H1 (cell line): ENCODE measurements around the gene DHRS13. TPM values are rescaled to one million over a fixed set of nuclear protein-coding genes. Genes with fewer than 3 reads are reported as not detected.

Experiments used
- ATF3 ChIP-seq: IDR thresholded peaks from 2 replicates; pipeline ENCODE4 v1.6.1; 2011; ENCODE audit warnings: low read depth, mild to moderate bottlenecking, low read length; ENCODE audit not compliant: insufficient read depth
- CHD7 ChIP-seq: fragments of 300-600 bp; sonication (generic); IDR thresholded peaks from 2 replicates; pipeline ENCODE4 v1.7.1; 2012; ENCODE audit warnings: low read length, moderate library complexity, mild to moderate bottlenecking, inconsistent platforms; ENCODE audit not compliant: insufficient replicate concordance
- E2F6 ChIP-seq: IDR thresholded peaks from 2 replicates; pipeline ENCODE4 v1.6.1; 2012; ENCODE audit warnings: inconsistent platforms
- SP1 ChIP-seq: IDR thresholded peaks from 2 replicates; pipeline ENCODE4 v1.6.1; 2011; ENCODE audit warnings: low read depth, low read length
- polyA plus RNA-seq, 7 experiments: library from polyadenylated mRNA; depleted of rRNA in 3 of 7; stranded (reverse) in 5 of 7; unstranded in 2 of 7; fragments of >200 nt in 5 of 7; fragments of 200-250 nt in 2 of 7; gene quantifications; 1 replicate in 5 of 7; 2 replicates in 1 of 7; 4 replicates in 1 of 7; pipeline versions ENCODE4 v1.2.1 to v1.2.3, GENCODE V29; 2011 to 2013; ENCODE audit warnings: missing spikeins in 2 of 7, mixed read lengths in 2 of 7
- total RNA-seq: library from RNA; stranded (reverse); fragmentation: NEBNext Ultra II Directional; extraction: Animal tissue kit (Norgen Biotek cat#: 25700); gene quantifications from 2 replicates; pipeline ENCODE4 v1.2.1, GENCODE V29; 2021

DHRS13 gene
- total and polyA plus RNA-seq, 2 of the 8 experiments (the other 6 are each of a cell fraction or from before 2014, with no cell fraction given) = 23.7 to 30.0 TPM

GRCh38 chr17:28946239-28946638, 43.4 kb upstream of the DHRS13 start (continued):
- TF ChIP-seq CHD7 (no peak), E2F6 (no peak), ATF3 (no peak), SP1 (no peak)
